GM21737 (cell line): ENCODE data around the gene BCAN.
"Not testable (repeated sequence)": the region's sequence is repeated elsewhere in the genome, so short reads cannot be mapped to it uniquely, and the experiment has no call there.

ENCODE experiments used
- ATAC-seq: cut with Tn5 transposase; IDR thresholded peaks from one replicate; pipeline ENCODE4 v1.9.1; 2021; ENCODE audit warnings: mild to moderate bottlenecking, moderate library complexity; ENCODE audit not compliant: unreplicated experiment

BCAN gene

GRCh38 chr1:156641761-156642264 lies at the start of gene BCAN:
BCAN (plus strand) TSS chr1:156642117; CDS start chr1:156646055, 3,938 bp downstream.
- ATAC-seq: no peak

DNA sequence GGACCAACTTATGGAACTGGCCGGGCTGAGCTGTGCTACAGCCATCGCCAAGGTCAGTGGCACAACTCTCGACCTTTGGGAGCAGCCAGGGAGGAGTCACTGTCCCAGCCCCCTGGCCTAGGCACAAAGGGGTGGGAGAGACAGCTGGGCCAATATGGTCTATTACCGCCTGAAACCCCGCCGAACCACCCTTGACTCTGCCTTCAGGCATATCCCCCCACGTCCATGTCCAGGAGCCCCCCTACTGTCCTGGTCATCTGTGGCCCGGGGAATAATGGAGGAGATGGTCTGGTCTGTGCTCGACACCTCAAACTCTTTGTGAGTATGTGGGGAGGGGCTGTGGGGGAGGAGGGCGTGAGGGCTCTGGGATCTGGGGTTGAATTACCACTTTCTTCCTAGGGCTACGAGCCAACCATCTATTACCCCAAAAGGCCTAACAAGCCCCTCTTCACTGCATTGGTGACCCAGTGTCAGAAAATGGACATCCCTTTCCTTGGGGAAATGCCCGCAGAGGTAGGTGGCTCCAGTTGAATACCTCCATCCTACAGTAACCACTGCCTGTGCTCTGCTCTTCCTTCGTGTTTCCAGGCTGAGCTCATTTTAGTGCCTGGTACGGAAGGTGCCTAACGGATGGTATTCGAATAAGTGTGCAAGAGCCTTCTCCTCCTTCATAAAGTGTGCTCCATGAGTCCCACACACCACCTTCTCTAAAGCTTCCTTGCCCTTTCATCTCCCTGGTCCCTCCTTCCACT lies 49.6 kb upstream of the BCAN start:
- no peak for ATAC-seq

DNA sequence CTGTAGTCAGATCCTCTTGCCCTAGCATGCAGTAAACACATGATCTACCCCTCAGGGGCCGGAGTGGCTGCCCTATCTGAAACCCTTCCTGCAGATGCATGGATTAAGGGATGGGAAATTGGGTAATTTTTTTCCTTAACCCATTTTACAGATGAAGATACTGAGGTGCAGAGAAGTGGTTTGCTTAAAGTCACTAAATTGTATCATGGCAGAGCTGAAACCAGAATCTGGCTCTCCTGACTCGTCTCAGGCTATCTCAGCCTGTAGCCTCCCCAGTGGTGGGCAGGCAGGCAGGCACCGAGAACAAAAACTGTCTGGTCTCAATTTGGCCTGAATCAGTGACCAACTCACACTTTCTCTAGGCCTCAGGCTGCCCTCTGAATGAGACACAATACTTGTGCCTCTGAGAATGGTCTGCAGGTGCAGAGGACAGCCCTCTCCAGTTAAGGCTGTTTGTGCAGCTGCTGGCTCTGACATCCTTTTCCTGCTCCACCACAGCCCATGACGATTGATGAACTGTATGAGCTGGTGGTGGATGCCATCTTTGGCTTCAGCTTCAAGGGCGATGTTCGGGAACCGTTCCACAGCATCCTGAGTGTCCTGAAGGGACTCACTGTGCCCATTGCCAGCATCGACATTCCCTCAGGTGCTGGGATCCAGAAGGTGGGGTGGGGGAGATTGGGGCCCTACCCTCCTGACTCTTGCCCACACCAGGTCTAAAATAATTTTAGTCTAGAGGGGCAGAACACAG lies 48.8 kb upstream of the BCAN start:
- no peak for ATAC-seq

- no peak for ATAC-seq
Measured at GRCh38 chr1:156593661-156593989, 48.3 kb upstream of the BCAN start.

- no peak for ATAC-seq
Measured at GRCh38 chr1:156594190-156594589, 47.7 kb upstream of the BCAN start.

DNA sequence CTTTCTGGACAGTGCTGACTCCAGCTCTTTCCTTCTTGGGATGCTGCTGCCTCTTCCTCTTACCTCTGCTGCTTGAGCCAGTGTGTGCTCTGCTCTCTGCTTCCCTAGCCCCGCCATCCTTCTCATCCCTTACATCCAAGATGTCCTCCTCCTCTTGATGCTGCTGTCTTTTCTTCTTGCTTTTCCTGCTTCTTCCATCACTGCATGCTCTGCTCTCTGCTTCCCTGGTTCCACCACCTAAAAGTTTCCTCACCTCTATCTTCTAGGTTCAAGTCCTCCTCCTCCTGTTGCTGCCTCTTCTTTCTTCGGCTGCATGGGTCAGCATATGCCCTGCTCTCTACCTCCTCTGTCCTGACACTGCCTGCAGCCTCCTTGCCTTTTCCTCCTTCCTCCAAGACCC lies 46.9 kb upstream of the BCAN start:
- ATAC-seq: no peak

DNA sequence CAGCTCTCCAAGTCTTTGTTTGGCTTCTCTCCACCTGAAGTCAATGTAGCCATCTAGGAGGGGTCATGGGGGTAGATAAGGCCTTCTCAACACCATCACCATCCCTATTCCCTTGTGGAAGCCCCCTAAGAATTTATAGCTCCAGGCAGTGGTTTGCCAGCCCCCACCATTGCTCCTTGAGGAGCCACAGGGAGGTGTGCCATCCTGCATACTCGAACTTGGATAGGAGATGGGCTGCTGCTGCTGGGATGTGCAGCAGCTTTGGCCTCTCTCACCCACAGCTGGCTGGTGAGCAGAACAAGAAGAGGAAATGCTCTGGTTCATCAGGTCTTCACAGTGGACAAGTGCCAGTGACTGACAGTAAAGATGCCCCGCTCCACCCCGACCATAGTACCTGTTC lies 45.5 kb upstream of the BCAN start:
- no peak for ATAC-seq

DNA sequence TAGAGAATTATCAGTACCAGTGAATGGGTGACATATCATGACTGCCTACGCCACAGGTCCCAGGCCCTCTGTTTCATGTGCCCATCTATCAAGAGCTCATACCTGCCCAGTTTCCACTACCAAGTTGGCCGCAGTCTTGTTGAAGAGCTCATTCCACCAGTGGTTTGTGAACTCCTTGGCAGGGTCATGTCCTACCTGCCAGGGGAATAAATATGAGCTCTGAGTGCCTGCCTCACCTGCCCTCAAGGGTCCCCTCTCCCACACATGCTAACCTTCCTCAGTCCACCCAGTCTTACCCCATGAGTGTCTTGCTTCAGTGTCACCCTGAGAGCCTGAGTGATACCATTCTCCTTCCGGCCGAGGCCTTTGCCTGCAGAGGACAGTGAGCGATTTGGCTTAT lies 43.8 kb upstream of the BCAN start:
- ATAC-seq: no peak

GRCh38 chr1:156598731-156599432 lies 43.0 kb upstream of the BCAN start:
- no peak for ATAC-seq

GRCh38 chr1:156599811-156600210 lies 42.1 kb upstream of the BCAN start:
- ATAC-seq: no peak

DNA sequence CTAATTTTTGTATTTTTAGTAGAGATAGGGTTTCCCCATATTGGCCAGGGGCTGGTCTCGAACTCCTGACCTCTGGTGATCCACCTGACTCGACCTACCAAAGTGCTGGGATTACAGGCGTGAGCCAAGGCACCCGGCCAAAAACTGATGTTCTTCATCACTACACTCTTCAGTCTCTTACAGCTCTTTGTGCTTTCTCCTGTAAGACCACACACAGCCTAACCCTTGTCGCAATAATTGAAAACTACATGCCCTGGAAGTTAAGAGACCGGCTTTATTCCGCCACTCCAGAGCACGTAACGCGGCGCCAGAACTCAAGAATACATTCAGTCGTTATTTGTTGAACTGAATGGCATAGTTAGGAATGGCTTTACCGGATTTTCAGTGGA lies 41.2 kb upstream of the BCAN start:
- ATAC-seq: no peak

- peak; percentile 48 for ATAC-seq
Measured at GRCh38 chr1:156601122-156601830, 40.6 kb upstream of the BCAN start, which contains the start of gene GPATCH4. GPATCH4 (minus strand) TSS chr1:156601479.

DNA sequence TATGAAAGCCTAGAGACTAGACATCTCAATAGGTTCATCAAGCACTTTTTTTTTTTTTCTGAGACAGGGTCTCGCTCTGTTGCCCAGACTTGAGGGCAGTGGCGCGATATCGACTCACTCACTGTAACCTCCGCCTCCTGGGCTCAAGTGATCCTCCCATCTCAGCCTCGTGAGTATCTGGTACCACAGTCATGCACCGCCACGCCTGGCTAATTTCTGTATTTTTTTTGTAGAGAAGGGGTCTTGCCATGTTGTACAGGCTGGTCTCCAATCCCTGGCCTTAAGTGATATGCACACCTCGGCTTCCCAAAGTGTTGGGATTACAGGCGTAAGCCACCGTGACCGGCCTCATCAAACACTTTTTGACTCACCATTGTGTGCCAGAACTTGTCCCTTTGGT lies 40.0 kb upstream of the BCAN start:
- ATAC-seq: peak; percentile 13

DNA sequence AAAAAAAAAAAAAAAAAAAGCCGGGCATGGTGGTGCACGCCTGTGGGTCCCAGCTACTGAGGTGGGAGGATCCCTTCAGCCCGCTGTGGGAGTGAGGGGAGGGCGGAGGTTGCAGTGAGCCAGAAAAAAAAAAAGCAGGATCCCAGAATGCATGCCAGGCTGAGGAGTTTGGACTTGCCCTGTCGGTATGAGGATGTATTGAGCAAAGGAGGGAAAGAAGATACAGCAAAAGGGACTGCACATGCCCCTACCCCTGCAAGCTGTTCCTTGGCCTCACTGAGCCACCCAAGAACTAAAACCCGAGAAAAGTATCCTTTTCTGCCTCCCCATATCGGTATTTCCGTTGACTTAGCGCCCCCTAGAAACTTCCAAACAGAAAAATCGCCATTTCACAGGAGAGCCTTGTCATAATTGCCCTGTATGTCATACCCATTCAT lies 39.3 kb upstream of the BCAN start:
- ATAC-seq: no peak

- ATAC-seq: not testable (repeated sequence)
Measured at GRCh38 chr1:156607344-156607743, 34.6 kb upstream of the BCAN start.

GRCh38 chr1:156608036-156608674 lies 33.8 kb upstream of the BCAN start:
- peak; percentile 57 for ATAC-seq

GRCh38 chr1:156608981-156609380 lies 32.9 kb upstream of the BCAN start:
- ATAC-seq: no peak

- not testable (repeated sequence) for ATAC-seq
Measured at GRCh38 chr1:156610072-156610471, 31.8 kb upstream of the BCAN start.

DNA sequence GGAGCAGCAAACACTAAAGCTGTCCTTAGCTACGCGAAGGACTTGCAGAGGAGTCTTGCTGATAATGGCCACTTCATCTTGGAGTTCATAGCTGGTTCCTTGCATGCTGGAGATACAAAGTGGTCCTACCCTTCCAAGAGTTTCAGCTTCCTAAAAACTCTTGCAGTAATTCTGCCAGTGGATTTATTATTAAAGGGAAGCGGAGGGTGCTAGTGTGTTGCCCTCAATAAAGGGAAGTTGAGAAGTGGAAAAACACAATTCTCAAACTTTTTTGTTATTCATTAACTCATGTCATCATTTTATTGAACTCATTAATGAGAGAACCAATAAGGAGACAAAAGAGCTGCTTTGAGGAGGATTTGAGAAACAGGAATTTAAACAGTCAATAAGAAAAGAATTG lies 29.3 kb upstream of the BCAN start:
- ATAC-seq: no peak

GRCh38 chr1:156615946-156616345 lies 26.0 kb upstream of the BCAN start:
- no peak for ATAC-seq
